GDM1 (cell line): ENCODE data around the gene GSTA1.
"Not testable (repeated sequence)": the region's sequence is repeated elsewhere in the genome, so short reads cannot be mapped to it uniquely, and the experiment has no call there.

Experiments
- DNase-seq: peaks from one replicate; lab custom pipeline; 2025; lab: John Stamatoyannopoulos, UW

The GSTA1 gene

GRCh38 chr6:52808660-52809059 is 5.0 kb upstream of the GSTA1 start:
- DNase-seq, result no peak

DNA sequence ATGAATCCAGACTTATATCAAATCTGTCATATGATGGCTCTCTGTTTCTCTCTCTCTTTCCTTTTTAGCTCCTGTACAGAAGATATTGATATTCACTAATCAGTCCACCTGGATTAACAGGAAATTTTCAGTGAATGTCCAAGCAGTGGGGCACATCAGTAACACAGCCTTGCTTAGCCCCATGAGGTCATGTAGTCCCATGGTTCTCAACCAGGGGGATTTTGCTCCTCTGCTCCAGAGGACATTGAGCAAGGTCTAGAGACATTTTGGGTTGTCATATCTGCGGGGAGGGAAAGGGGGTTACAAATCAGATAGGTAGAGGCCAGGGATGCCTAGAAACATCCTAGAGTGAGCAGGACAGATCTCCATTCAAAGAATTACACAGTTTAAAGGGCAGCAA is 810 bp downstream of the GSTA1 start:
- DNase-seq, result no peak

DNA sequence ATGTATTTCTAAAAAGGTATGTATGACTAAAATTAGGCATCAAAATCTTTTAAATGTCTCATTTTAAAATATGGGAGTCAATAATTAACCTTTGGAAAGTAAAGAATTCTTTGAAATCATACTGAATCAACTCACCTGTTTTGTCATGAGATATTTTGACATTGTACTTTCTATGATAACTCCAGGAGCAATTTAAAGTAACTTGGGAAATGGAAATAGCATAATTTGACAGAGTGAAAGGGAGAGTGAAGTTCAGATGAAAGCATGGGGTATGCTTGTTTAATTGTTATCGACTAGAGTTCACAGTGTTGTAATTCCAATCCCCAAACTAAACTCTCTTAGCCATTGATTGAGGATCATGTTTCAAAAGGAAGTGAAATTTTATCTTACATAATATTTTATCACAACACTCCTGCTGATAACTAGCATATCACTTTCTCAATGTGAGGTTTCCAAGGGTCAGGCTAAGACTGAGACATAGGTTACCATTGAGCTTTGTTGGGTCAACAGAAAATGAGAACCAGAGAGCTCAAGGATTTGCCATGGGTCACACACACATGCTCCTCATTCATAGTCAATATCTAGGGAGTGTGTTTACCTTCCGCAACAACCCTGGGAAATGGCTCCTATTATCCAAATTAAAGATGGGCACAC is 2.3 kb downstream of the GSTA1 start:
- DNase-seq, result no peak

GRCh38 chr6:52799272-52799671 is 4.3 kb downstream of the GSTA1 start:
- not testable (repeated sequence) for DNase-seq

GRCh38 chr6:52794366-52794765 is 9.2 kb downstream of the GSTA1 start:
- DNase-seq, result not testable (repeated sequence)

DNA sequence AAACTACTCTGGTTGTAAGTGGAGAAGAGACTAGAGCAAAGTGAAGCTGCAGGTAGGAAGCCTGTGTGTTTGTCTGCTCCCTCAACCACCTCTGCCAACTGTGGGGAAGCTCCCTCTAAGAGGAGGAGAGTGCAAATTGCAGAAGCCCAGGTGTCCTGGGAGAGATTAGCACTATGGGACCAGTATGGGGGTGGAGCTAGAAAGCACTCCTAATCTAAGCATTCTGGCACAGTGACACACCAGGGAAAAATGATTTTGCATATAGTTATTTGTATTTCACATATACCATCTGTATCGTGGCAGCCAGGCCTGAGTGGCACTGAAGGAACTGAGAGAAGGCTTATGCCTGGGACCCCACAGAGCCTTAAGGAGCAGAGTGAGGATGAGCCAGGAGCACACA is 12.8 kb downstream of the GSTA1 start:
- no peak for DNase-seq

DNA sequence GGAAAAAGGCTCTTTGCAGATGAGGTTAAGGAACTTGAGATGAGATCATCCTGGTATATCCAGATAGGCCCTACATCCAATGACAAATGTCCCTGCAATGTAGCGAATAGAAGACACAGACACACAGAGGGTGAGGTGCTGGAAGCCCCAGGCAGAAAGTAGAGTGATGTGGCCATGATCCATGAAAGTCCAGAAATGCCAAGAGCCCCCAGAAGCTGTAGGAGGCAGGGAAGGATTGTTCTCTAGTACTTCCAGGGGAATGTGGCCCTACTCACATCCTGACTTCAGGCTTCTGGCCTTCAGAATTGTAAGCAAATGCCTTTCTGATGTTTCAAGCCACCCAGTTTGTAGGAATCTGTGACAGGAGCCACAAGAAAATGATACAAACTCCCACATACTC is 14.0 kb downstream of the GSTA1 start:
- not testable (repeated sequence) for DNase-seq

GRCh38 chr6:52788478-52788877 is 15.1 kb downstream of the GSTA1 start:
- DNase-seq, result no peak

DNA sequence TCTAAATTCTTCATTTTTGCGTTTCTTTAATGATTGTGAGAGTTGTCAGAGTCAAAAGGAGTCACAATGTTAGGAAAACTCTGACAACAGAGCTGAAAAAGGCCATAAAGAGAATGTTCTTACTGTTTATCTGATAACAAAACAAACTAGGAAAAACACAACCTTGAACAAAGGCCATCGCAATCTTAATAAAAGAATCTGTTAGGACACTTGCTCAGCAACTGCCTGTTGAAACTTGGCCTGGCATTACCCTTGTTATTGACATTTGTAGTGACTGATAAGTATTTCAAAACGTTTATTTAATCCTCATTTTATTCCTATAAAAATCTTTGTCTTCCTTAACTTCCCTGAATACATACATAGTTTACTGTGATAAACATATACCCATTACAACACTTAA is 15.7 kb downstream of the GSTA1 start:
- DNase-seq, result no peak

DNA sequence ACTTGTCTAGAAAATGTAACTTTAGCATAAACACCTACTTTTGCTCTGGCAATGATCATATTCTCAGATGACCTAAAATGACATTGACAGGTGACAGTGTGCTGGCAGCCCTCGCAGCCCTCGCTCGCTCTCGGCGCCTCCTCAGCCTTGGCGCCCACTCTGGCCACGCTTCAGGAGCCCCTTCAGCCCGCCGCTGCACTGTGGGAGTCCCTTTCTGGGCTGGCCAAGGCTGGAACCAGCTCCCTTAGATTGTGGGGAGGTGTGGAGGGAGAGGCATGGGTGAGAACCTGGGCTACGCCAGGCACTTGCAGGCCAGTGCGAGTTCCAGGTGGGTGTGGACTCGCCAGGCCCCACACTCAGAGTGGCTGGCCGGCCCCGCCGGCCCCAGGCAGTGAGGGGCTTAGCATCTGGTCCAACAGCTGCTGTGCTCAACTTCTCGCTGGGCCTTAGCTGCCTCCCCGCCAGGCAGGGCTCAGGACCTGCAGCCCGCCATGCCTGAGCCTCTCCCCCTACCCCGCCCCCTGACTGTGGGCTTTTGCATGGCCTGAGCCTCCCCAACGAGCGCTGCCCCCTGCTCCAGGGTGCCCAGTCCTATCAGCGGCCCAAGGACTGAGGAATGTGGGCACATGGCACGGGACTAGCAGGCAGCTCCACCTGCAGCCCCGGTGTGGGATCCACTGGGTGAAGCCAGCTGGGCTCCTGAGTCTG is 17.2 kb downstream of the GSTA1 start:
- DNase-seq, result no peak

DNA sequence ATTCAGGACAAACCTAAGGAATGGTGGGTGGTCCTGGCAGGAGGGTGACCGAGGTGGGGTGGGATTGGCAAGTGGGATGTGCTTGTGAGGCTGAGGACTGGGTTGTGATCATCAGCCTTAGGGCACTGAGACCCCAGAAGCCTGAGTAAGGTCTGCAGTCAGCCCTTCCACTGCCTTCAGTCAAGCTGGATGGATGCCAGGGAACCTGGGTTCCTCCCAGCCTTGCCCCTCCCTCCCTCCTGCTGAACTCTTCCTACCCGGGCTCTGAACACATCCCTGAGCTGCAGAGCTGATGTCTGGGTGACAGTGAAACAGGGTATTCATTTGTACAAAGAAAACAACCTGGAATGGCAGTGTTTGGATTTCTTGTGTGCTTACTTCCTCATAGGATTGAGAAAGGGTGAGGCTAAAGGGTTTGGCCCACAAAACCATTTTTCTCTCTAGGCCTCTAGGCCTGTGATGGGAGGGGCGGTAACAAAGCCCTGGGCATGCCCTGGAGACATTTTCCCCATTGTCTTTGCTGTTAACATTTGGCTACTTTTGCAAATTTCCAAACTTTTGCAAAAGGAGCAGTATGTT is 20.8 kb downstream of the GSTA1 start:
- not testable (repeated sequence) for DNase-seq

DNA sequence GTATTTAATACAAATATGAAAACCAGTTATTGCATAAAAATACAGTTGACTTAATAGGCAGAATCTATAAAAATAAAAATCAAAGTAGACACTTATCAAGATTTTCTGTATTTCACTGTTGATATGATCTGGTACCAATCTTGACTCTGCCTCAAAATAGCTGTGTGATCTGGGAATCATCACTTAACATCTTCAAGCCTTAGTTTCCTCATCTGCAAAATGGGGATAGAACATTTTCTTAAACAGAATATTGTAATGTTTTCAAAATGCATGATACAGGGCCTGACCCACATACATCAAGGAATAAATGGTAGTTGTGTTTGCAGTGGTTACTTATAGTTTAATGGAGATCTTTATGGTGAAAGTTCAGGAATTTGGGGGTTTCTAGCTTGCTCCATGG is 21.4 kb downstream of the GSTA1 start:
- not testable (repeated sequence) for DNase-seq

- DNase-seq, result no peak
Measured at GRCh38 chr6:52779237-52779636, 24.4 kb downstream of the GSTA1 start.

GRCh38 chr6:52776711-52777351 is 26.8 kb downstream of the GSTA1 start:
- DNase-seq, result not testable (repeated sequence)

- not testable (repeated sequence) for DNase-seq
Measured at GRCh38 chr6:52769399-52769798, 34.2 kb downstream of the GSTA1 start.

DNA sequence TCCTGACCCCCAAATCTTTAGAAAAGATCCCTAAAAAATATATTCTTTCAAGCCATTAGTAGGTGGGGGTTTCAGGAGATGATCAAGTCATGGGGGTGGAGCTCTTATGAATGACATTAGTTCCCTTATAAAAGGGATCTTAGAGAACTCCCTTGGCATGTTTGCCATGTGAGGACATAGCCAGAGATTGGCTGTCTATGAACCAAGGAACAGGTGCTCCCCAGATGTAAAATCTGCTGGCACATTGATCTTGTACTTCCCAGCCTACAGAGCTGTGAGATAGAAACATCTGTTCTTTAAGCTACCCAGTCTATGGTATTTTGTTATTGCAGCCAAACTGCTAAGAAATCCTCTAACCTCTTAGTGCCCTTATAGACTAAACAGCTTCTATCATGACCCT is 36.0 kb downstream of the GSTA1 start:
- DNase-seq, result not testable (repeated sequence)

DNA sequence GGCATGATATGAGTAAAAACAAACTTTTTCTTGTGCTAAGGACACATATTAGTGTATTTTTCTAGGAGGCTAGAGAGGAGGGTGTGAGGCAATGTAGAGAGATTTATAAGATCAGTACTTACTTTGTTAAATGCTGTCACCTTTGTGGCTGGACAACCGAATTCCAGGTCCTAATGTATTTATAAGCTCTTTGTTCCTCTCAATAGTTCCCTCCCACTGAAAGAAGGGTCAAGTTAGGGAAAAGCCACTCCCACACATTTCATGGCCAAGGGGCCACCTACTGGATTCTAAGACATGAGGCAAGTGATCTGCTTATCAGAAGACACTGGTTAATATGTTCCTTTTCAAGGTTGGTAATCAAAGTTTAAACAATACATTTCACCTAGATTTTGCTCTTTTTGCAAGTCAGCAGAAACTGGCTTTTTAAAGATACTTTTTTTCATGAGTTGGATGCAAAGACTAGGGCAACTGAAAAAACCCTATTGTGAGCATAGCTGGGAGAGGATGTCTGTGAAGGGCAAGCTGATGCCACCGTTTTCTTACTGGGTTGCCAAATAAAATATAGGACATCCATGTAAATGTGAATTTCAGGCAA is 40.2 kb downstream of the GSTA1 start, which contains the start of gene GSTA2:
Gene GSTA2, minus strand, starts transcription at position 154 of the 595 bp plus-strand sequence. CDS start 5,528 bp downstream, outside the sequence.
- DNase-seq, result not testable (repeated sequence)

GRCh38 chr6:52761673-52762491 is 41.7 kb downstream of the GSTA1 start:
- DNase-seq, result not testable (repeated sequence)

GRCh38 chr6:52760105-52760765 is 43.4 kb downstream of the GSTA1 start:
- DNase-seq, result no peak

- no peak for DNase-seq
Measured at GRCh38 chr6:52759085-52759484, 44.5 kb downstream of the GSTA1 start.
